Endothelial cell of umbilical vein (primary cell): ENCODE results near the gene DAB2IP.

Experiments used
- CTCF ChIP-seq, 2 donors: IDR thresholded peaks; 1 replicate in 1 of 2; 2 replicates in 1 of 2; pipeline ENCODE4 v1.5.1; 2011; ENCODE audit warnings: low read length in 2 of 2, mild to moderate bottlenecking in 2 of 2, moderate library complexity in 2 of 2, control low read depth in 1 of 2, inconsistent platforms in 1 of 2, low read depth in 1 of 2; ENCODE audit not compliant: insufficient read depth in 1 of 2; ENCODE audit errors: extremely low read depth in 1 of 2
- EZH2 ChIP-seq: IDR thresholded peaks from 2 replicates; pipeline ENCODE4 v1.6.1; 2012; ENCODE audit warnings: borderline replicate concordance, low read depth, mild to moderate bottlenecking, moderate library complexity, low read length, inconsistent platforms; ENCODE audit not compliant: severe bottlenecking
- FOS ChIP-seq: IDR thresholded peaks from 2 replicates; pipeline ENCODE4 v1.6.1; 2011; ENCODE audit warnings: mild to moderate bottlenecking, low read length, moderate library complexity, borderline replicate concordance; ENCODE audit not compliant: insufficient read depth
- GATA2 ChIP-seq: IDR thresholded peaks from 2 replicates; pipeline ENCODE4 v1.7.0; 2011; ENCODE audit warnings: low read depth, mild to moderate bottlenecking, moderate library complexity, mixed read lengths, low read length; ENCODE audit not compliant: insufficient read length, insufficient read depth
- JUN ChIP-seq: IDR thresholded peaks from 2 replicates; pipeline ENCODE4 v1.6.1; 2011; ENCODE audit warnings: borderline replicate concordance, low read depth; ENCODE audit not compliant: insufficient read length, insufficient read depth
- MAX ChIP-seq: IDR thresholded peaks from 2 replicates; pipeline ENCODE4 v1.6.1; 2011; ENCODE audit not compliant: insufficient read depth, insufficient read length
- POLR2A ChIP-seq: IDR thresholded peaks from 2 replicates; pipeline ENCODE4 v1.6.1; 2012; ENCODE audit warnings: low read depth, mild to moderate bottlenecking, control low read depth, low read length
- POLR2AphosphoS5 ChIP-seq: IDR thresholded peaks from 2 replicates; pipeline ENCODE4 v1.6.1; 2012; ENCODE audit warnings: low read depth, mild to moderate bottlenecking, control low read depth, low read length, moderate library complexity; ENCODE audit not compliant: insufficient read depth

- TF ChIP-seq POLR2A (no peak), EZH2 (no peak), CTCF (IDR thresholded peaks at IDR 0.05; ENCODE audit: extremely low read depth in 1 of 2, insufficient read depth in 1 of 2, low read depth in 1 of 2, low read length in 2 of 2) (no peak), JUN (no peak), MAX (no peak), FOS (no peak), GATA2 (no peak), POLR2AphosphoS5 (no peak)
Observed at GRCh38 chr9:121658591-121658990, 7.2 kb downstream of the DAB2IP start.
